ENCODE data around the gene CLEC2B.

CLEC2B gene

DNA sequence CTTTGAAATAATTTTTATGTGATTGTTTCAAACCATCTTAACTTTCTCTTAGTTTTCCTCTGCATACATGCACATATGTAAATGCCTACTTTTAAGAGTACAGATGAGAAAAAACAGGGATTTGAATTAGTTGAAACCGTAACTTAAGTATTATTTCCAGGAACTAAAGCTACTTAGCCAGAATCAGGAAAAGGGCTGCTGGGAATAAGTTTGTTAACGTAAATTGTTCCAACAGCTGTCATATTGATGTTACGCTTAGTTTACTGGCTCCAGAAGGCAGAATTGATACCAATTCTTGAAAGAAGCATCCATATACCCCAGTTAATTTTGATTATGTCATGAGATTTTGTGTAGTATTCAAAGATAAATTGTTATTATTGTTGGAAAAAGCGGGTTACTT lies 59.8 kb downstream of the CLEC2B start:
- TF ChIP-seq, protein P1, sequence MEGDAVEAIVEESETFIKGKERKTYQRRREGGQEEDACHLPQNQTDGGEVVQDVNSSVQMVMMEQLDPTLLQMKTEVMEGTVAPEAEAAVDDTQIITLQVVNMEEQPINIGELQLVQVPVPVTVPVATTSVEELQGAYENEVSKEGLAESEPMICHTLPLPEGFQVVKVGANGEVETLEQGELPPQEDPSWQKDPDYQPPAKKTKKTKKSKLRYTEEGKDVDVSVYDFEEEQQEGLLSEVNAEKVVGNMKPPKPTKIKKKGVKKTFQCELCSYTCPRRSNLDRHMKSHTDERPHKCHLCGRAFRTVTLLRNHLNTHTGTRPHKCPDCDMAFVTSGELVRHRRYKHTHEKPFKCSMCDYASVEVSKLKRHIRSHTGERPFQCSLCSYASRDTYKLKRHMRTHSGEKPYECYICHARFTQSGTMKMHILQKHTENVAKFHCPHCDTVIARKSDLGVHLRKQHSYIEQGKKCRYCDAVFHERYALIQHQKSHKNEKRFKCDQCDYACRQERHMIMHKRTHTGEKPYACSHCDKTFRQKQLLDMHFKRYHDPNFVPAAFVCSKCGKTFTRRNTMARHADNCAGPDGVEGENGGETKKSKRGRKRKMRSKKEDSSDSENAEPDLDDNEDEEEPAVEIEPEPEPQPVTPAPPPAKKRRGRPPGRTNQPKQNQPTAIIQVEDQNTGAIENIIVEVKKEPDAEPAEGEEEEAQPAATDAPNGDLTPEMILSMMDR (IDR thresholded peaks at IDR 0.05), result no peak
- TF ChIP-seq ZFX (IDR thresholded peaks at IDR 0.05; ENCODE audit: borderline replicate concordance), result no peak
- no peak overlapping the region for H3K27ac ChIP-seq

DNA sequence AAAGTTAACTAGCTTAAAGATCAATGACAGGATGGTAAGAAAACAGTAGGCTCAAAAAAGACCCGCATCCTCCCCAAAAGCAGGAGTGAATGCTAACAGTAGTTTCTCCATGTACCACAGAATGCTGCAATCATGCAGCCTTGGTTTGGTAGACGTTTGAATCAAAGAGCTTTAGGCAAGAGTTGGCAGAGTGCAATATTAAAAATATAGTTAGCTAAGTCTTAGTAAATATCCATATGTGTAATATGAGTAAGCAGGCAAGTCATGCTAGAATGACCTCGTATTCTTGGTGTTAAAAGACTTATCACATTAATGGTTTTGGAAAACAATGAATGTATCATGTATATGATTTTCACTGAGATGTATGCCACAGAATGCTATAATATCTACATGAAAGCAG lies 60.6 kb downstream of the CLEC2B start:
- no peak for TF ChIP-seq ZFX (IDR thresholded peaks at IDR 0.05; ENCODE audit: borderline replicate concordance)
- TF ChIP-seq, protein P1 (IDR thresholded peaks at IDR 0.05), result no peak
- no peak overlapping the region for H3K27ac ChIP-seq

DNA sequence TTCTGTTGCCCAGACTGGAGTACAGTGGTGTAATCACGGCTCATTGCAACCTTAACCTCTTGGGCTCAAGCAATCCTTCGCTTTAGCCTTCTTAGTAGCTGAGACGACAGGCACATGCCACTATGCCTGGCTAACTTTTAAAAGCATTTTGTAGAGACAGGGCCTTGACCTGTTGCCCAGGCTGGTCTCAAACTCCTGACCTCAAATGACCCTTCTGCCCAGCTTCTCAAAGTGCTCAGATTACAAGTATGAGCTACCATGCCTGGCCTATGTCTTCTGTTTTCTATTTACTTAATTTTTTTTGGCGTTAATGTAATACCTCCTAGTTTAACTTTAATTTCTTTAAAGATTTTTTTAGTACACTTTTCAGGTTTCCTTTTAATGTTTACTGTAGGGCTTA lies 62.4 kb downstream of the CLEC2B start:
- H3K27ac ChIP-seq, result no peak overlapping the region
- TF ChIP-seq, protein P1 (IDR thresholded peaks at IDR 0.05), result no peak
- no peak for TF ChIP-seq ZFX (IDR thresholded peaks at IDR 0.05; ENCODE audit: borderline replicate concordance)

DNA sequence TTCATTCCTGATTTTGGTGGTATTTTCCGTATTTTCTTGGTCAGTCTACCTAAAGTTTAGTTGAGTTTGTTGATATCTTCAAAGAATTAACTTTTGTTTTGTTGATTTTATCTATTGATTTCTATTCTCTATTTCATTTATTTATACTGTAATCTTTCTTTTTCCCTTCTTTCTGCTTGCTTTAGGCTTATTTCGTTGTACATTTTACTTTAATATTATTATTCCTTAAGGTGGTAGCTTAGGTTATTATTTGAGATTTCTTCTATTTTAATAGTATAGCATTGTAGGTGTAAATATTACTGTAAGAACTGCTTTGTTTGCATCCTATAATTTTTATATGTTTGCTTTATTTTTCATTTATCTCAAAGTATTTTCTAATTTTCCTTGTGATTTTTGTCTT lies 63.3 kb downstream of the CLEC2B start:
- no peak for TF ChIP-seq ZFX (IDR thresholded peaks at IDR 0.05; ENCODE audit: borderline replicate concordance)
- TF ChIP-seq, protein P1 (IDR thresholded peaks at IDR 0.05), result no peak
- no peak overlapping the region for H3K27ac ChIP-seq
